Muscle layer of duodenum (tissue), 2 donors: ENCODE measurements around the gene HBS1L.

Source experiments
- H3K27ac ChIP-seq: one replicate; pipeline ENCODE4 v1.7.0; 2013; ENCODE audit warnings: mild to moderate bottlenecking, low read length
- H3K27me3 ChIP-seq: one replicate; pipeline ENCODE4 v1.7.0; 2013; ENCODE audit warnings: low read depth, mild to moderate bottlenecking, control low read depth, low read length
- H3K36me3 ChIP-seq, 2 donors: one replicate each; pipeline ENCODE4 v1.7.0; 2013; ENCODE audit warnings: low read length in 2 of 2, control low read depth in 1 of 2, mild to moderate bottlenecking in 1 of 2; ENCODE audit not compliant: insufficient read depth in 2 of 2, control insufficient read depth in 1 of 2
- H3K4me1 ChIP-seq, 2 donors: one replicate each; pipeline ENCODE4 v1.7.0; 2013; ENCODE audit warnings: low read length in 2 of 2, mild to moderate bottlenecking in 2 of 2, control low read depth in 1 of 2, moderate library complexity in 1 of 2; ENCODE audit not compliant: insufficient read depth in 2 of 2, control insufficient read depth in 1 of 2
- H3K4me3 ChIP-seq, 2 donors: one replicate each; pipeline ENCODE4 v1.7.0; 2013; ENCODE audit warnings: low read length in 2 of 2, low read depth in 1 of 2, mild to moderate bottlenecking in 1 of 2
- H3K9me3 ChIP-seq, 2 donors: one replicate each; pipeline ENCODE4 v1.7.0; 2013; ENCODE audit warnings: low read length in 2 of 2, control low read depth in 1 of 2, mild to moderate bottlenecking in 1 of 2; ENCODE audit not compliant: control insufficient read depth in 1 of 2
- donor health status: healthy.

Gene HBS1L

DNA sequence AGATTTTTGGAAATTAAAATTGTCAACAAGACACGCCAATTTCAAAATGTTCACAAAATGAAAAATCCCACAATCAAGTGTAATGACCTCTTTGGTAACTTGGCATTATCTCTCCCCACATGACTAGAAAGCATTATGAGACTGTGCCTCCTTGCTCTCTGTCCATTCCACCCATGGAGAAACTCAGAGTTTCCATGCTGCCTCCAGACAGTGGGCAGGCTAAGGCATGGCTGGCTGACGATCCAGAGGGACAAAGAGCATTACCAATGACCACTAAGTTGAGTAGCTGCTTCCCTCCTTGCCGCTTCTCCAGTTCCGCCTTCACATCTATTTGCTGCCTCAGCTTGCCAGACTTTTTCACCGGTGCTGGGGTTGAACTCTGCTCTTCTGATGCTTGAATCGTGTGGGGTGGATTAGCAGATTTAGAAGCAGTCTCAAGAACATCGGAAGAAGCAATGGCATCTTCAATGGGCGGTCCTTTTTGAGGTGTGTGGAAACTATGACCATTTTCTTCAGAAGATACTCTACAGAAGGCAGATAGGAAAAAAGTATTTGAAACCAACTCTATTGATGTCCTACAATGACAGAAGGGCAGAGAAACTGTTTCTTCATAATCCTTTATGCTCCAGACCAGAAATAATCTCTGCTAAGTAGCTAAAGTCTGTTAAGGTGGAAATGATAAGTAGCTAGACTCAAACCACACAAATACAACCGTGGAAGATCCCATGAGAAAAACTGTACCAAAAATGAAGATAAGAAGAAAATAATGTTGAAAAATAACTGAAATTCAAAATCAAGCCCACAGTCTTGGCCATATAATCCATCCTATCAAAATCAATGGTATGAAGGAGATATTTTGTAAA lies 57.3 kb downstream of the HBS1L start:
- H3K4me1 ChIP-seq: no peaks in the 10 kb centered on the region
- H3K9me3 ChIP-seq: no peaks in the 10 kb centered on the region
- no peak overlapping the region for H3K4me3 ChIP-seq
- H3K36me3 ChIP-seq: peaks cover 20 to 25% of the 10 kb centered on the region in 2 donors
- H3K27me3 ChIP-seq: no peaks in the 10 kb centered on the region
- no peak overlapping the region for H3K27ac ChIP-seq

DNA sequence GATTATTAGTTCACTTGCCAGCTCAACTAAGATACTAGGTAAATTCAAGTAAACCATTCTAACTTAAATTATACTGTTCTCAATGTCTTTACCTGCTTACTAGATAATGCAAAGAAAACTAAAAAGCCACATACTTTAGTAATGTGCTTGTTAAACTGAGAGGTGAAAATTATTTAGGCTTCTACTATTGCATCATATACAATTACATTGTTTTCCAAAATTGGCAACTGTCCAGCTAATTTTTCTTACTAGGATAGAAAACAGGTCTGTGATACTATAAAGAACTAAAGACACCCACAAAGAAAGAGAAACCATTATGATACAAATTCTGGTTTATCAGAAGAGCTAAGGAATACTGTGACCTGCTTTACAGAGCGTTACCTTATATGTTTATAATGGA lies 59.1 kb downstream of the HBS1L start:
- Histone ChIP-seq H3K27ac (no peak overlapping the region), H3K36me3 (peaks cover 20 to 38% of the 10 kb centered on the region in 2 donors), H3K4me1 (no peaks in the 10 kb centered on the region), H3K27me3 (no peaks in the 10 kb centered on the region), H3K4me3 (no peak overlapping the region), H3K9me3 (no peaks in the 10 kb centered on the region)

- Histone ChIP-seq H3K4me3 (no peak overlapping the region), H3K4me1 (no peaks in the 10 kb centered on the region), H3K27ac (no peak overlapping the region), H3K9me3 (no peaks in the 10 kb centered on the region), H3K36me3 (peaks cover 20 to 43% of the 10 kb centered on the region in 2 donors), H3K27me3 (no peaks in the 10 kb centered on the region)
Measured at GRCh38 chr6:134994431-134994830, 60.2 kb downstream of the HBS1L start.

DNA sequence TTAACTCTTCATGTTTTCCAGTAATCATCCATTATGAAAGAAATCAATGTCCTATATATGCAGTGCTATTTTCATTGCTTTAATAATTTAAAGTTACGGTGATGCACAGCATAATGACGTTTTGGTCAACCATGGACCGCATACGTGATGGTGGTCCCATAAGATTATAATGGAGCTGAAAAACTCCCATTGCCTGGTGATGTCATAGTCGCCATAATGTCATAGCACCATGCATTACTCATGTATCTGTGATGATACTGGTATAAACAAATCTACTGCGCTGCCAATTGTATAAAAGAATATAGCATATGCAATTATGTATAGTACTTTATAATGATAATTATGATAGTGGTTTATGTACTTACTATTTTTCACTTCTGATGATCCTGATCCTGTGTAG lies 62.5 kb downstream of the HBS1L start:
- H3K27ac ChIP-seq: no peak overlapping the region
- peaks cover 15 to 37% of the 10 kb centered on the region in 2 donors for H3K36me3 ChIP-seq
- H3K9me3 ChIP-seq: no peaks in the 10 kb centered on the region
- H3K27me3 ChIP-seq: no peaks in the 10 kb centered on the region
- no peak overlapping the region for H3K4me3 ChIP-seq
- no peaks in the 10 kb centered on the region for H3K4me1 ChIP-seq

GRCh38 chr6:134990262-134990661 lies 64.4 kb downstream of the HBS1L start:
- peaks cover 4 to 27% of the 10 kb centered on the region in 2 donors for H3K36me3 ChIP-seq
- no peaks in the 10 kb centered on the region for H3K27me3 ChIP-seq
- H3K4me3 ChIP-seq: no peak overlapping the region
- H3K4me1 ChIP-seq: no peaks in the 10 kb centered on the region
- no peaks in the 10 kb centered on the region for H3K9me3 ChIP-seq
- no peak overlapping the region for H3K27ac ChIP-seq

GRCh38 chr6:134984821-134985220 lies 69.8 kb downstream of the HBS1L start:
- no peaks in the 10 kb centered on the region for H3K9me3 ChIP-seq
- H3K4me1 ChIP-seq: no peaks in the 10 kb centered on the region
- H3K4me3 ChIP-seq: no peak overlapping the region
- H3K36me3 ChIP-seq: peaks cover 18 to 34% of the 10 kb centered on the region in 2 donors
- no peak overlapping the region for H3K27ac ChIP-seq
- no peaks in the 10 kb centered on the region for H3K27me3 ChIP-seq

- no peaks in the 10 kb centered on the region for H3K27me3 ChIP-seq
- H3K9me3 ChIP-seq: no peaks in the 10 kb centered on the region
- no peak overlapping the region for H3K4me3 ChIP-seq
- no peak overlapping the region for H3K27ac ChIP-seq
- peaks cover 21 to 44% of the 10 kb centered on the region in 2 donors for H3K36me3 ChIP-seq
- no peaks in the 10 kb centered on the region for H3K4me1 ChIP-seq
Measured at GRCh38 chr6:134983823-134984222, 70.8 kb downstream of the HBS1L start.

DNA sequence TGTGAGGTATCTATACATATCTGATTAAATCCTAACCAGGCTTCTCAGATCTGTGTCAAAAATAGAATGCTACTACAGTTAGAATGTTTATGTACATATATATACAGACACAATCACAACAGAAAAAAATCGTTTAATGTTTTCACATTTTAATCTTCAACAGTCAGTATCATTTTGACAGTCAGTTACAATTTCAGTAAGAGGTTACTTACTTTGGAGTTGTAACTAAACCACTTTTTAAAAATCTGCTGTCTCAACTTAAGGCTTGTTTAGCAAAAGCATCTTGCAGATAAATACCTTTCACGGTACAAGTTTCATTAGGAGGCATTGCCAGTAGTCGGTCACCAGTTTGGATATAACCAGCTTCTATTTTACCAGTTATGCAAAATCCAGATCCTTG lies 72.5 kb downstream of the HBS1L start:
- no peaks in the 10 kb centered on the region for H3K27me3 ChIP-seq
- H3K4me1 ChIP-seq: no peaks in the 10 kb centered on the region
- no peak overlapping the region for H3K27ac ChIP-seq
- H3K36me3 ChIP-seq: peaks cover 21 to 53% of the 10 kb centered on the region in 2 donors
- H3K4me3 ChIP-seq: no peak overlapping the region
- H3K9me3 ChIP-seq: no peaks in the 10 kb centered on the region

- Histone ChIP-seq H3K4me1 (no peaks in the 10 kb centered on the region), H3K27ac (no peak overlapping the region), H3K27me3 (no peaks in the 10 kb centered on the region), H3K4me3 (no peak overlapping the region), H3K36me3 (peaks cover 21 to 60% of the 10 kb centered on the region in 2 donors), H3K9me3 (no peaks in the 10 kb centered on the region)
Measured at GRCh38 chr6:134980846-134981245, 73.8 kb downstream of the HBS1L start.

DNA sequence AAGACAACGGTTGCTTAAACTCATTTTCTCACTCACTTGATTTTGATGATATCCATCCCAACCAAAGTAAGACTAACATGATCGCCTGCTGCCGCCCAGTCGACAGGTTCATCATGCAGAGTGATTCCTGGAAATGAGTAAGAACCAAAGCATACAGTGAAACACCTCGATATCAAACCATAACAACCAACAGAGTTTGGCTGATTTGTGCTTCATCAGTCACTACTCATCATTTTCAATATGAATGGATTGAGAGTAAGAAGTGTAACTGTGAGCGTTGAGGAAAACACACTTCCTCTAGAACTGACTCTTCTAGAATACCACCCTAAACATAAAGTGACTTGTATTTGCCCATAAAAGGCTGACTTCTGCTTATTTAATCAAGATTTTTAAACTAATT lies 75.5 kb downstream of the HBS1L start:
- Histone ChIP-seq H3K4me1 (no peaks in the 10 kb centered on the region), H3K36me3 (peaks cover 18 to 58% of the 10 kb centered on the region in 2 donors), H3K27me3 (no peaks in the 10 kb centered on the region), H3K9me3 (no peaks in the 10 kb centered on the region), H3K27ac (no peak overlapping the region), H3K4me3 (no peak overlapping the region)

DNA sequence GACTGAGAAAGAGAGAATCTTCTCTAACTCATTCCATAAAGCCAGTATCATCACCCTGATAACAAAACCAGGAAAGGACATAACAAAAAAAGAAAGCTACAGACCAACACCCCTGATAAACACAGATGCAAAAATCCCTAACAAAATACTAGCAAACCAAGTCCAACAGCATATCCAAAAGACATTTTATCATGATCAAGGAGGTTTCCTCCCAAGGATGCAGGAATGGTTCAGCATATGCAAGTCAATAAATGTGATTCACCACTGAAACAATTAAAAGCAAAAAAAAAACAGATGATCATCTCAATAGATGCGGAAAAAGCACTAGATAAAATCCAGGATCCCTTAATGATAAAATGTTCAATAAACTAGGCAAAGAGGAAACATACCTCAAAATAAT lies 80.3 kb downstream of the HBS1L start:
- Histone ChIP-seq H3K9me3 (no peaks in the 10 kb centered on the region), H3K27me3 (no peaks in the 10 kb centered on the region), H3K27ac (no peak overlapping the region), H3K4me1 (no peaks in the 10 kb centered on the region), H3K36me3 (peaks cover 3 to 39% of the 10 kb centered on the region in 2 donors), H3K4me3 (no peak overlapping the region)

DNA sequence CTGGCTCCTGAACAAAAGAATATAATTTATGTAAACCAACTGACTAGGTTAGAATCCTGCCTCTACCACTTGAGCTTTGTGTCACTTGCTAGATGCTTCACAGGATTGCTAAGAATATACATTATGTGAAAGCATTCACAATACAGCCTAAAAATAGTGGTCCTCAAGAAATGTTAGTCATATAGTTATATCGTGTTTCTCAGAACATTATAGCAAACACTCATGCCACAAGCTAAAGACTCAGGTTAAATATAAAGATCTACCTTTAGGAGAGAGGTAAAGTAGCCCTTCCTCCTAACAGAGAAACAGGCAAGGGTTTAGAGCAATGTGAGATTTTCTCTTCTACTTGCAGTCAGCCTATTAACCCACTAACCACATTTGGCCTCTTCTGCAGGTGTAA lies 86.9 kb downstream of the HBS1L start:
- Histone ChIP-seq H3K36me3 (peaks cover 8 to 29% of the 10 kb centered on the region in 2 donors), H3K9me3 (no peaks in the 10 kb centered on the region), H3K27me3 (no peaks in the 10 kb centered on the region), H3K4me3 (no peak overlapping the region), H3K4me1 (no peaks in the 10 kb centered on the region), H3K27ac (no peak overlapping the region)
